Eye (tissue), 1 donor: ENCODE data around the gene PRTFDC1.
A peak's percentile ranks its signal among the peaks of the same experiment; 100 is the strongest.
"Not testable (repeated sequence)": the region's sequence is repeated elsewhere in the genome, so short reads cannot be mapped to it uniquely, and the experiment has no call there.

Experiments used
- DNase-seq: peaks from one replicate; pipeline ENCODE4 v3.0.0-alpha.2; 2015

PRTFDC1 gene

GRCh38 chr10:24952143-24952706 is at the start of gene PRTFDC1:
TSS of gene PRTFDC1 (minus strand) at chr10:24952606. CDS start at chr10:24952575, 31 bp downstream.
- DNase-seq = peak; percentile 85

GRCh38 chr10:24998044-24998443 is 45.6 kb upstream of the PRTFDC1 start:
- no peak for DNase-seq

- no peak for DNase-seq
Measured at GRCh38 chr10:24995072-24995471, 42.7 kb upstream of the PRTFDC1 start.

DNA sequence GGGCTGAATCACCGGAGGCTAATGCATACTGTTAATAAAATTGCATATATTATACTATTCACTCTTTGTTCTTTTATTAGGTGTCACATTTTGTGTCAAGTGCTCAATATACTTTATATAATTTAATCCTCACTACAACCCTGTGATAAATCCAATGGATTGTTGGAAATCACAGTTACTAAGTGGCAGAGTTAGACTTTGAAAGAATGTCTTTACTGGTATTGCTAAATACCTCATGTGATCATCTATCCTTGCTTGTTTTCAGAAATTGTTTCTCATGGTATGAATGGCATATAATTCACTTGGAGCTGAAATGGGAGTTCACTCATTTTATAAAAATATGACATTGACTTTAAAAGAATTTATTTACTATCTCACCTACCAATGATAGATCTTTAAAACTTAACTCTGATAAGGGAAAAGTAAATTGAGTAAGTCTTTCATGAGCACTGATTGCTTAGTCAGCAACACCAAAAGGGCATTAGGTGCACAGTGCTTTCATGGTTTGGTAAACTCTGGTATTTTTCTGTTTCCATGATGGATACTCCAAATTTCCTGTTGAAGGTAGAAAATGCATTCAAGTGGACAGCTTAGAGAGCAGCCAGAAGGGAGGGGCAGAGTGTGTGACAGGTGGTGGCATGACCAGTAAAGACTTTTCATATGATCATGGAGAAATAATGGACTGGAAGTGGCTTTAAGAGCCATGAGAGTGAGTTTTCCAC is 41.0 kb upstream of the PRTFDC1 start:
- no peak for DNase-seq

GRCh38 chr10:24992512-24993133 is 40.2 kb upstream of the PRTFDC1 start:
- DNase-seq = no peak

DNA sequence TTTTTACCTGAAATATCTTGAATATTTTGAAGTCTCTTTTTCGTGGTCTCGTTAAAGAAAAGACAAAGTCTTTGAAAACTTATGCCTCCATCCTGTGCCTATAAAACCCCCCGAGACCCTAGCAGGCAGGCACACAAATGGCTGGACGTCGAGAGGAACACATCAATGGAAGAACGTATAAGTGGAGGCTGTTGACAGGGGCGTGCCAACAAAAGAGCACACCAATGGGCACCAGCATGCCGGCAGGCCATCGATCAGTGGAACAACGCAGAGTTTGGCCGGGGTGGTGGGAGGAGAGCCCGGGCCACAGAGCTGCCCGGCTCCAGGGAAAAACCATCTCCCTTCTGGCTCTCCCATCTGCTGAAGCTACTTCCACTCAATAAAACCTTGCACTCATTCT is 38.9 kb upstream of the PRTFDC1 start:
- DNase-seq = no peak

DNA sequence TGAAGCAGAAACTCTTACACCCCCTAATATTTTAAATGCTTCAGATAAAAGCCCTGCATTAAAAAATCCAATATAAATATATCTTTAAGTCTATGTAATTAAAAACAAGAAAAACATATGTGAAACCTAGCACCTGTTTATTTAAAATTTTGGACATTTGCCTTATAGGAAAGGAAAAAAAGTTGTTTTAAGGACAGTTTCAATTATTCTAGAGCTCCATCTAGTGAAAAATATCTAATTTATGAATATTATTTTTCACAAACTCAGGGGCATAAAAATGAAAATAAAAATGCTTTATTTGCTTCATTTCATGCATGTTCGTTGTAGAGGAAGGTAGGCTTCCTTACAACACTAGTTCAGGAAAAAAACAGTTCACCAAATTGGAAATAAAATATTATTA is 37.5 kb upstream of the PRTFDC1 start:
- peak; percentile 19 for DNase-seq

DNA sequence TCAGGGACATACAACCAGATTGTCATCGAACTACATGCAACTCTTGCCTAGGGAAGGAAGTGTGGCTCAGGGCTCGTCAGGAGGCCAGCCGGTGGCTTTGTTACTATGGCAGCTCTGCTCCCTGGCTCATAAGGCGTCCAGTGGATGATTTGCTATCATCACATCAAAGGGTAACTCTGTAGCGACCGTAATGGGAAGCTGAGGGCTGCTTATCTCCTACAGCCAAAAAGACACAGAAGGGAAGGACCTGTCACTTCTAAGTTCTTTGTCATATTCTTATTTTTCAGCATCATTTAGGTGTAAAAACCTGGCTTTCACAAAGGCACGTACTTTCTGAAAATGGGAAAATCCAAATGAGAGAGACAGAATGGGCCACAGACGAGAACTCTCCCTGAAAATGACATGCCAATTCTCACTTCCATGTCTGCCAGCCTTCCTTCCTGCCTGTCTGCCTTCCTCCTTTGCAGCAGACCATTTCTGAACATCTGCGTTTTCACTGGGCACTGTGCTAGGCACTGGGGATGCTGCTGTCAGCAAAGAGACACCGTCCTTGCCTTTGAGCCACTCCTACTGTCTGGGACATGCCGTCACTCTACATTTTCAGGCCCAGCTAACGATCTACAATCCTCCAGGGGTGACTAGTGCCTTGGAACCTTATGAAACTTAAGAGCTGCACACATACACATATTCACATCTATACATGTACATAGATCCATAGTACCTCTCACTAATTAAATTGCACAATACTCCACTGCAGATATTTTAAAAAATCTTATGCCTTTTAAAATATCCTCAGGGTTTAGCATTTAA is 36.6 kb upstream of the PRTFDC1 start:
- DNase-seq = peak; percentile 19

- no peak for DNase-seq
Measured at GRCh38 chr10:24984906-24985305, 32.5 kb upstream of the PRTFDC1 start.

DNA sequence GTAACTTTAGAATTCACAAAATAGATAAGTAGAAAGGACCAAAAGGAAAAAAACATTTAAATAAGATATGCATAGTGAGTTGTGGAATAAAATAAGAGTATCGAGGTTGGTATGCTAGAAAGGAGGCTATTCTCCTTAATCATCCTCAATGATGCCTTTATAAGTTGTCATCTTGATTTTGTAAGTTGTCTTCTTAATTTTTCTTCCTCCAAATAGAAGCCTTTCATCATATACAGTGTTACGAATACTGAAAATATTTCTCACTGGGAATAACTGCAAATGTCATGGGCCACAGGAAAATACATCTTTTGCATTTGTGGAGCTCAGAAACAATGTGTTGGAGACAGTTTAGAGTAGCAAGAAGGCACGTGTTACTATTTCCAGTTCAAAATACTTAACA is 31.5 kb upstream of the PRTFDC1 start:
- no peak for DNase-seq

DNA sequence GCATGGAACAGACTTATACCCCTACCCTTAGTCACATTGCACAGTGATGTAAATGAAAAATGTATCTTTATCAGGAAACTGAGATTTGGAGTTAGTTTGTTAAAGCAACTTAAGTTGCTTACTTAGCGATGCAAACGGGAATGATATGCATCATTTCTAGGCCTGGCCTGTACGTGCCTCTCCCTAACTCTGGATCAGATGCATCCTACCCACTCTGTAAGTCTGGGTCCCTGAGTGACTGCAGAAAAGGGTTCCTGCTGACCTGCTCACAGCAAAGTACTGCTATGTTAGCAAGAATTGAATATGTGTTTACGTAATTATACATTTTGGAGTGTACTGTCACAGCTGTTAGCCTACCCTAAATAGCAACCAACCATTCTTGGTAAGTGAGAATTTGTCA is 30.7 kb upstream of the PRTFDC1 start:
- DNase-seq = no peak

DNA sequence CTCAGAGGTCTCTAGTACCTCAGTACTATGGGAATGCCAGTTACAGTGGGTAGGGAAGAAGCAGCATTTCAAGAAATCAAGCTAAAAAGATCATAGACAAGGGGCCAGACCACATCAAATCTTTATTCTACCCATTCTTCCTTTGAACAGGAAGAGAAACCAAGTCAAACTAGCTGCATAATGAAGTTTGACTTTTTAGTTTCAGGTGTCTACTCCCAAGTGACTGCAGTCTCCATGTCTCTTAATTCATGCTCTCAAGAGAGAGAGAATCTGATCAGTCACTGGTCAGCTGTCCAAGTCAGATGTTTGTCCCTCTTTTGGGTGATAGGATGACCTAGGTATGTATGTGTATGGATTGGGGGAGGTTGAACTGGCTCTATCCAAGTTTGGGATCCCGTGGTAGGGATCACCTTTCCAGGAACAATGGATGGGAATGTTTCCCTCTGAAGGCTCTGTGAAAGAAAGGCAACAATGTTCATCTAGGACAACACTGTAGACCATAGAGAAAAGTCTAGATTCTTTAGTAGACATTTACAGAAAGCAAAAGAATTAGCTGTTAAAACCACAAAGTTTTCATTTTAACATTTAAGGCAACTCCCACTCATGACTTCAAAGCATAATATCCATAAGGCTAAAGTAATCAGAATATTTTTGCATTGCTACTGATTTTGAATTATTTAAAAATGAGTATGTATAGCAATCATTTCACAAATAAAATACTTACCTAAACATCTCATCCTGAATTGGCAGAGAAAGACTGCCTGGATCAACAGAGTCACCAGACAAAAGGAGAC is 30.1 kb upstream of the PRTFDC1 start:
- DNase-seq = no peak

DNA sequence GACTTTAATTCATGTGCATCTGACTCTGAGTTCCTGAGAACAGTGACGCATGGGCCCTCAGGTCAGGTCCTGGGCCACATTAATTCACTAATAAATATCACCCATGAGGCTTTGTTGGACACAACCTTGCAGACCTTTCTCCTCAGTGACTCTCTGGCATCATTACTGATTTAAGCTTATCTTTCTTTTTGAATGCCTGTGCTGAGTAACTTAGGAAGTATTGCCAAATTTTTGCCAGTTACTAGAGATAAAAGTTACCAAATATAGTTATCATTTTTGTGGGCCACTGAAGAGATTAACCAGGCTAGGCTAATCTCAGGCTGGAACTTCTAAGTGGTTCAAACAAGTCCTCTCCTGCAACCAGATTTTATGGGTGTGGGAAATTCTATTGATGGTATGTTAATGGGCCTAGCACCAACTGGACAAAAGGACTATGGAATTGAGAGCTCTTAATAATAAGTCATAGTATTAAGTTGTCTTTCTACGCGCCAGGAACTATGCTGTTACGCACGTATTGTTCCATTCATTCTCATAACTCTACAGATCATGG is 28.8 kb upstream of the PRTFDC1 start:
- DNase-seq = no peak

- DNase-seq = no peak
Measured at GRCh38 chr10:24979685-24980084, 27.3 kb upstream of the PRTFDC1 start.

DNA sequence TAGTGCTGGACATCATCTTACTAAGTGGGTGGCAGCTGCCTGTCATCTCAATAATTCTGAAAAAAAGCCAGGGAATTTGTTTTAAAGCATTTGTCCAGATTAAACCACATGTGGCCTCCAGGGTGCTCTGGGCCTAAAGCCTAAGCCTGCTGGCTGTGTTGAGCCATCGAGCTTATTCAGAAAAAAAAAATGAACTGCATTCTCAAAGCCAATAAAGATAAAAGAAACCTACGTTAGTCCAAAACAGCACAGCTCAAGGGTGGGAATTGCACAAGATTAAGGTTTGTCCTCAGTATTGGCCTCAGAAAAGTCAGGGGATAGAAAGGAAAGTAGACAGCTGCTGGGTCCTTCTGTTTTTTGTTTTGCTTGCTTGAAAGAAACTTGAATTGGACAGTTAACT is 22.6 kb upstream of the PRTFDC1 start:
- peak; percentile 26 for DNase-seq

DNA sequence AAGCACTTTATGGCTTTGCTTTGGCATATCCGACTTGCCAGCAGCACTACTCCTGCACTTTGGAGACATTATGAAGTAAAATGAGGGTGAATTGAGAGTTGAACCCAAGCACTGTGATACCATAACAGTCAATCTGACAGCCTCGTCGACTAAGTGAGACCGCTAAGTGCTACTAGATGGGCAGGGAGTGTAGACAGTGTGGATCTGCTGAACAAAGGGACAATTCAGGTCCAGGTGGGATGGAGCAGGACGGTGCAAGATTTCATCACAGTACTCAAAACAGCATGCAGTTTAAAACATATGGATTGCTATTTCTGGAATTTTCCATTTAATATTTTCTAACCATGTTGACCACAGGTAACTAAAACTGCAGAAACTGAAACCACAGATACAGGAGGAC is 20.8 kb upstream of the PRTFDC1 start:
- no peak for DNase-seq

- DNase-seq = no peak
Measured at GRCh38 chr10:24971374-24971773, 19.0 kb upstream of the PRTFDC1 start.

DNA sequence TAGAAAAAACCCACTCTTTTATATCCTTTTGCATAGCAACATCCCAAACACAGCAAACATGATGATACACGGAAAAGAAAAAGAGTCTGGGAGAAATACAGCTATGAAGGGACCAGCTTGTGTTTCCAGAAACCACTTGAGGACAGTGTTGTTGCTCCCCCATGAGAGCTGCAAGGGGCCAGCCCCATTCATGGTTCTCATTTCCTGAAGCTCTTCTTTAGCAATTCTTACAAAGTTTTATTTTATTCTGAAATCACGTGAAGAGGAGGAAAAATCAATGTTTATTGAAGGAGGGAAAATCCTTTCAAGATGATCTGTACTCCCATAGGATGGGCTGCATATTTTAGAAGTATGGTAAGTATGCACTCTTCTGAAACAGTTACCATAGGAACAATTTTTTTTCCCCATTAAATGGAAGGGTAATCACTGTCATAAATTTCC is 17.5 kb upstream of the PRTFDC1 start:
- peak; percentile 12 for DNase-seq

DNA sequence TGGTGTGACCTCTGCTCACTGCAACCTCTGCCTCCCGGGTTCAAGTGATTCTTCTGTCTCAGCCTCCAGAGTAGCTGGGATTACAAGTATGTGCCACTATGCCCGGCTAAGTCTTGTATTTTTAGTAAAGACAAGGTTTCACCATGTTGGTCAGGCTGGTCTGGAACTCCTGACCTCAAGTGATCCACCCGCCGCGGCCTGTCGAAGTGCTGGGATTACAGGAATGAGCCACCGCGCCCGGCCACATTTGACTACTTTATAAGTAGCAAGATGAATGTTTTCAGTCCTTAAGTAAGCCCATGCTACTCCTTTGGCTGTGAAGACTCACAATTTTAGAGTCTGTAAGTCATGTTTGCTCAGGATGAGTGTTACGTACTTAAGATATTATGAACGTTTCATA is 16.5 kb upstream of the PRTFDC1 start:
- DNase-seq = not testable (repeated sequence)

DNA sequence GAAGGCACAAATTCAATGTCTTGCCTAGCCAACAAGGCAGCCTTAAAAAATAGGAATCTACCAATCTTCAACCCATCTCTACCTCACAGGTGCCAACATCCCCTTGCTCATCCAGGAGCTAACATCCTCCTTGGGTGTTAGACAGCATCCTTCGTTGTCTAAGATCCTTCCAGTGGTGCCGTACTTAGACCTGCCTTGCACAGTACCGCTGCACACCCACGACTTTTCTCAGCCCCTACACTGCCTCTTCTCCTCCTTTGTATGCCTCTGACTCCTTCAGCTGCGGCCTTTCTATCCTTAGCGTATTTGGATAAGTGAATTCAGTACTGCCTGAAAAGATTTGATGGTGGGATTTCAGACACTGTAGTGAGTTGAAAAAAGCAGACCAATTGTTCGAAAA is 15.9 kb upstream of the PRTFDC1 start:
- no peak for DNase-seq

- no peak for DNase-seq
Measured at GRCh38 chr10:24966962-24967481, 14.6 kb upstream of the PRTFDC1 start.

DNA sequence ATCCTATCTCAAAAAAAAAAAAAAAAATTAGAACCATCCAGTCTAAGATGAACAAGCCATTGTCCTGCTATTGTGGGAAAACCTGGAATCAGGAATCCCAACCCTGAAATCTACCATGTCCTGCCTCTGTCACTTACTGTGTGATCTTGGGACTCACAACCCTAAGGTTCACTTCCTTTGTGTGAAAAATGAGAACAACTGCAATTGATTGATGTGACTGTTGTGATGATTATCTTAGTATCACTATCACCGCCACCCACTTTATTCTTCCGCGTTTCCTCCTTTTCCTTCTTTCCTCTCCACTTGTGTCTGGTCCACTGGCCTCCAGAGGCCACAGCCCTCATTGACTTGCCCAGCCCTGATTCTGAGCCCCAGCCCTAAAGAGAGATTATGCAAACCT is 12.6 kb upstream of the PRTFDC1 start:
- DNase-seq = no peak
